ENCODE data around the gene KAT6B.

DNA sequence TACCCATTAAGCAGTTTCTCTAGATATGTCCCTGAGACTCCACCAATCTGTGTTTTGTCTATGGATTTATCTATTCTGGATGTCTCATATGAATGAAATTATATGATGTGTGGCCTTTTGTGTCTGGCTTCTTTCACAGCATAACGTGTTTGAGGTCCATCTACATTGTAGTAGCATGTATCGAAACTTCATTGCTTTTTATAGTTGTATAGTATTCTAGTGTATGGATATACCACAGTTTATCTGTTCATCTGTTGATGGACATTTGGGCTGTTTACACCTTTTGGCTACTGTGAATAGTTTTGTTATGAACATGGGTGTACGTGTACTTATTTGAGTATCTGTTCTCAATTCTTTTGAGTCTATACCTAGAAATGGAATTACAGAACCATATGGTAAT is 9.6 kb downstream of the KAT6B start:
- TF ChIP-seq, protein P1, sequence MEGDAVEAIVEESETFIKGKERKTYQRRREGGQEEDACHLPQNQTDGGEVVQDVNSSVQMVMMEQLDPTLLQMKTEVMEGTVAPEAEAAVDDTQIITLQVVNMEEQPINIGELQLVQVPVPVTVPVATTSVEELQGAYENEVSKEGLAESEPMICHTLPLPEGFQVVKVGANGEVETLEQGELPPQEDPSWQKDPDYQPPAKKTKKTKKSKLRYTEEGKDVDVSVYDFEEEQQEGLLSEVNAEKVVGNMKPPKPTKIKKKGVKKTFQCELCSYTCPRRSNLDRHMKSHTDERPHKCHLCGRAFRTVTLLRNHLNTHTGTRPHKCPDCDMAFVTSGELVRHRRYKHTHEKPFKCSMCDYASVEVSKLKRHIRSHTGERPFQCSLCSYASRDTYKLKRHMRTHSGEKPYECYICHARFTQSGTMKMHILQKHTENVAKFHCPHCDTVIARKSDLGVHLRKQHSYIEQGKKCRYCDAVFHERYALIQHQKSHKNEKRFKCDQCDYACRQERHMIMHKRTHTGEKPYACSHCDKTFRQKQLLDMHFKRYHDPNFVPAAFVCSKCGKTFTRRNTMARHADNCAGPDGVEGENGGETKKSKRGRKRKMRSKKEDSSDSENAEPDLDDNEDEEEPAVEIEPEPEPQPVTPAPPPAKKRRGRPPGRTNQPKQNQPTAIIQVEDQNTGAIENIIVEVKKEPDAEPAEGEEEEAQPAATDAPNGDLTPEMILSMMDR (IDR thresholded peaks at IDR 0.05; ENCODE audit: poor library complexity), result no peak
- no peak for TF ChIP-seq EZH2 (IDR thresholded peaks at IDR 0.05; ENCODE audit: borderline replicate concordance)
- no peak for TF ChIP-seq EZH2phosphoT487 (IDR thresholded peaks at IDR 0.05; ENCODE audit: low read depth, severe bottlenecking, unreplicated experiment)

Measured in hepatocyte (in vitro differentiated cells).